GM12892 (cell line): Measurements from ENCODE around the gene TBC1D4.

Source experiments
- POLR2A ChIP-seq: IDR thresholded peaks from 2 replicates; pipeline ENCODE4 v1.6.1; 2011; ENCODE audit warnings: low read depth, low read length, control low read depth
- POLR2AphosphoS5 ChIP-seq: IDR thresholded peaks from 2 replicates; pipeline ENCODE4 v1.6.1; 2011; ENCODE audit warnings: low read depth, low read length, control low read depth
- TAF1 ChIP-seq: IDR thresholded peaks from 2 replicates; pipeline ENCODE4 v1.6.1; 2011; ENCODE audit warnings: low read depth, mild to moderate bottlenecking, control low read depth, low read length, borderline replicate concordance

DNA sequence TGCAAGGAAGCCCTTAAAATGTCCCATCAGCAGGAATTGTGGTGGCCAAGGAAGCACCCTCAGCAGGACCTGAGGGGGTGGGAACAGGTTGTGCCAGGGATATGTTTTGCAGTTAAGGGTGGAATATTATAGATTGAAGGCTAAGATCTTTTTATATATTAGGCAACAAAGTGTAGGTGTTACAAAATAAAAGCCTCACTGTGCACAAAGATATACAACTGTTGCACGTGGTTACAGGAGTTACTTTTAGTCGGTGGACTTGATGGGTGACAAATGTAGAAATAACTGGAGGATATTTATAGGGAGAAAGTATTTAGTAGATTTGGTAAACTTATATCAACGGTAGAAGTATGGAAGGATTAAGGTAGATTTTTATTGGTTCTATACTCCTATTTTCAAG, 35.1 kb downstream of the TBC1D4 start:
- TF ChIP-seq POLR2AphosphoS5: no peak
- no peak for TF ChIP-seq POLR2A
- TF ChIP-seq TAF1: no peak
